Thoracic aorta (tissue), 2 donors: ENCODE measurements around the gene ENKD1. TPM values are rescaled to one million over a fixed set of nuclear protein-coding genes. Genes with fewer than 3 reads are reported as not detected.

Source experiments
- ATAC-seq: fragments of 150-250 bp; one replicate; pipeline ENCODE4 v1.8.0; 2017; ENCODE audit warnings: low read depth; ENCODE audit not compliant: insufficient number of reproducible peaks, low FRiP score
- DNase-seq: peaks from one replicate; pipeline ENCODE4 v3.0.0-alpha.2; 2020; ENCODE audit warnings: low spot score
- H3K27ac ChIP-seq, 2 donors: fragments of 200-600 bp; sonication (generic); 1 replicate in 1 of 2; 2 replicates in 1 of 2; pipeline ENCODE4 v1.5.1; 2016; ENCODE audit warnings: mild to moderate bottlenecking in 2 of 2, moderate library complexity in 2 of 2
- H3K27me3 ChIP-seq: fragments of 200-600 bp; sonication (generic); replicated peaks from 2 replicates; pipeline ENCODE4 v1.6.0; 2016; ENCODE audit warnings: mild to moderate bottlenecking; ENCODE audit not compliant: insufficient read depth
- H3K36me3 ChIP-seq: fragments of 200-600 bp; sonication (generic); one replicate; pipeline ENCODE4 v1.5.1; 2016
- H3K4me1 ChIP-seq, 2 donors: fragments of 200-600 bp; sonication (generic); 1 replicate in 1 of 2; 2 replicates in 1 of 2; pipeline versions ENCODE4 v1.5.1 to v1.6.0; 2016; ENCODE audit warnings: low read depth in 2 of 2, mild to moderate bottlenecking in 1 of 2; ENCODE audit not compliant: control insufficient read depth in 1 of 2
- H3K4me3 ChIP-seq: fragments of 200-600 bp; sonication (generic); 2 replicates; pipeline ENCODE4 v1.5.1; 2016; ENCODE audit warnings: mild to moderate bottlenecking
- H3K9me3 ChIP-seq: fragments of 200-600 bp; sonication (generic); 2 replicates; pipeline ENCODE4 v1.5.1; 2016
- total RNA-seq, 2 donors: library from RNA; depleted of rRNA; stranded (reverse); fragments of >200 nt; gene quantifications; one replicate each; pipeline versions ENCODE4 v1.1.0 to v1.2.3, GENCODE V29; 2016
- TF ChIP-seq, protein P1 (sequence below): fragments of 200-600 bp; sonication (generic); IDR thresholded peaks from one replicate; pipeline ENCODE4 v1.5.1; 2019; ENCODE audit warnings: antibody characterized with exemption

ENKD1 gene
- total RNA-seq, 2 donors from 2014 or later: 15.4 to 17.6 TPM

- DNase-seq: no peak
- no peaks in the 10 kb centered on the region for H3K4me1 ChIP-seq
- no peak for ATAC-seq
- no peak overlapping the region for H3K4me3 ChIP-seq
- H3K36me3 ChIP-seq: no peaks in the 10 kb centered on the region
- H3K27me3 ChIP-seq: no peaks in the 10 kb centered on the region
- H3K9me3 ChIP-seq: no peaks in the 10 kb centered on the region
- TF ChIP-seq, protein P1, sequence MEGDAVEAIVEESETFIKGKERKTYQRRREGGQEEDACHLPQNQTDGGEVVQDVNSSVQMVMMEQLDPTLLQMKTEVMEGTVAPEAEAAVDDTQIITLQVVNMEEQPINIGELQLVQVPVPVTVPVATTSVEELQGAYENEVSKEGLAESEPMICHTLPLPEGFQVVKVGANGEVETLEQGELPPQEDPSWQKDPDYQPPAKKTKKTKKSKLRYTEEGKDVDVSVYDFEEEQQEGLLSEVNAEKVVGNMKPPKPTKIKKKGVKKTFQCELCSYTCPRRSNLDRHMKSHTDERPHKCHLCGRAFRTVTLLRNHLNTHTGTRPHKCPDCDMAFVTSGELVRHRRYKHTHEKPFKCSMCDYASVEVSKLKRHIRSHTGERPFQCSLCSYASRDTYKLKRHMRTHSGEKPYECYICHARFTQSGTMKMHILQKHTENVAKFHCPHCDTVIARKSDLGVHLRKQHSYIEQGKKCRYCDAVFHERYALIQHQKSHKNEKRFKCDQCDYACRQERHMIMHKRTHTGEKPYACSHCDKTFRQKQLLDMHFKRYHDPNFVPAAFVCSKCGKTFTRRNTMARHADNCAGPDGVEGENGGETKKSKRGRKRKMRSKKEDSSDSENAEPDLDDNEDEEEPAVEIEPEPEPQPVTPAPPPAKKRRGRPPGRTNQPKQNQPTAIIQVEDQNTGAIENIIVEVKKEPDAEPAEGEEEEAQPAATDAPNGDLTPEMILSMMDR: no peak
- no peak overlapping the region for H3K27ac ChIP-seq
Measured at GRCh38 chr16:67675579-67675935, 9.0 kb upstream of the ENKD1 start.

DNA sequence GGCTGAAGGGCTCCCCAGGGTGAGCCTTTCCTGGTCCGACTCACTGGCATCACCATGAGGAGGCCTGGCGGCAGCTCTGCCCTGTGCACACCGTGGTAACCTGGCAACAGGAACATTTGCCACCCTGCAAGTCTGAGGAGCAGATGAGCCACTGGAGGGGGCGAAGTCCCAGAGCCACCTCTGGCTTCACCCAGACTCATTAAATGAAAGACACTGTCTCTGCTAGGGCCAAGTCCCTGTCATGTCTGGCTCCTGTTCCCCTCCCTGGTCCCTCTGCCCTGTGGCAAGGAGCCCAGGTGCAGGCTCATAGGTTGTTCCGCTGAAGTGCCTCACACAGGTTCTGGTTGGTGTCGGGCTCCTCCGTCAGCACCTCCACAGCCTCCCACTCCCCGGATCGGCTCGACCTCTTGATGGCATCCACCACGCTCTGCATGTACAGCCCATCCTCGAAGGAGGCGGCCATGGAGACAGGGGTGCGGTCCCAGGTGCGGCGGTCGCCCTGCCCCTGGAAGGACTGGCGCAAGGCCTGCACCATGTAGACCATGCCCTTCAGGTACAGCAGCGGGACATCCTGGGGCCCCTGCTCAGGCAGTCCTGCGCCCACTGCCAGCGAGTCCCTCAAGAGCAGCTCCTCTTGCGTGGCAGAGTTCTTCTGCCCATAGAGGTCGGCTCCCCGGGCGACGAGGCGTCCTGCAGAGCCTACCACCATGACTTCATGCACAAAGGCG is 8.5 kb upstream of the ENKD1 start:
- Histone ChIP-seq H3K4me3 (no peak overlapping the region), H3K36me3 (no peaks in the 10 kb centered on the region), H3K27me3 (no peaks in the 10 kb centered on the region), H3K9me3 (no peaks in the 10 kb centered on the region), H3K4me1 (no peaks in the 10 kb centered on the region), H3K27ac (no peak overlapping the region)
- DNase-seq (no peak), ATAC-seq (no peak)
- TF ChIP-seq, protein P1: no peak

DNA sequence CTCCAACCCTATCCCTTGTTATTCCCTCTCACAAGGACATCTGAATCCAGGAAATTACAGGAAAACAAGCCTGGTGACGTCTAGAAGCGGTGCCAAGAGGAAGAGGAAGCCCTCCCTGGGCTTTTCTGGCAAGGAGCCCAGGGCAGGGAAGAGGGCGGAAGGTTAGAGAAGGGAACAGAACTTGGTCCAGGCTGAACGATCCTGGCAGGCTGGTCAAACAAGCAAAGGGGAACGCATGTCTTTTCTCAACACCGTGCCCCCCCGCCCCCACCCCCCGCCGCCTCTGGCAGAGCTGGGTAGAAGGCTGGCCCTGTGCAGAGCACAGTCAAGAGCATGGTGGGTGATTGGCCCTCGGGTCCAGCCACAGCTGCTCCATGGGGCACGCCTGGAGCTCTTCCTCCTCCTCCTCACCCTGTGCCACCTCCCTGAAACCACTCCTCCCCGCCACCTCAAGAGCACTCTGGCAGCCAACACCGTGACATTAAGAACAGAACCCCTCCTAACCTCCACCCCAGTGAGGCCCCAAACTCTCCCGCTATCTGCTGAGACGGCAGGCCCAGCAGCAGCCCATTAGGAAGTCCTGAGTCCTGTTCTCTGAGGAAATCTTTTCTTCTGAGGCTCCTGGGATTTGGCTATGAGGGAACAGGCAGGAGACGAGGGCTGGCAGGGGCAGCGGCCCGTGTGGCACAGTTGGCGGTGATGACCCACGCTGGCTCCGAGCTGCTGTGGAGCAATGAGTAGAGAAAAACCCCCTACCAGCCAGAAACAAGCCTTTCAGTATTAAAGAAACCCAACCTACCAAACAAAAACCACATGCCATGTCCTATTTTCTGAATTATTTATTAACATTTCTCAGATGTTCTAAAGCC is 7.4 kb upstream of the ENKD1 start:
- DNase-seq: no peak
- Histone ChIP-seq H3K4me1 (no peaks in the 10 kb centered on the region), H3K36me3 (no peaks in the 10 kb centered on the region), H3K27ac (peak overlapping the region in 1 of 2 donors; percentile 61), H3K4me3 (no peak overlapping the region), H3K27me3 (no peaks in the 10 kb centered on the region), H3K9me3 (no peaks in the 10 kb centered on the region)
- TF ChIP-seq, protein P1: no peak
- no peak for ATAC-seq

DNA sequence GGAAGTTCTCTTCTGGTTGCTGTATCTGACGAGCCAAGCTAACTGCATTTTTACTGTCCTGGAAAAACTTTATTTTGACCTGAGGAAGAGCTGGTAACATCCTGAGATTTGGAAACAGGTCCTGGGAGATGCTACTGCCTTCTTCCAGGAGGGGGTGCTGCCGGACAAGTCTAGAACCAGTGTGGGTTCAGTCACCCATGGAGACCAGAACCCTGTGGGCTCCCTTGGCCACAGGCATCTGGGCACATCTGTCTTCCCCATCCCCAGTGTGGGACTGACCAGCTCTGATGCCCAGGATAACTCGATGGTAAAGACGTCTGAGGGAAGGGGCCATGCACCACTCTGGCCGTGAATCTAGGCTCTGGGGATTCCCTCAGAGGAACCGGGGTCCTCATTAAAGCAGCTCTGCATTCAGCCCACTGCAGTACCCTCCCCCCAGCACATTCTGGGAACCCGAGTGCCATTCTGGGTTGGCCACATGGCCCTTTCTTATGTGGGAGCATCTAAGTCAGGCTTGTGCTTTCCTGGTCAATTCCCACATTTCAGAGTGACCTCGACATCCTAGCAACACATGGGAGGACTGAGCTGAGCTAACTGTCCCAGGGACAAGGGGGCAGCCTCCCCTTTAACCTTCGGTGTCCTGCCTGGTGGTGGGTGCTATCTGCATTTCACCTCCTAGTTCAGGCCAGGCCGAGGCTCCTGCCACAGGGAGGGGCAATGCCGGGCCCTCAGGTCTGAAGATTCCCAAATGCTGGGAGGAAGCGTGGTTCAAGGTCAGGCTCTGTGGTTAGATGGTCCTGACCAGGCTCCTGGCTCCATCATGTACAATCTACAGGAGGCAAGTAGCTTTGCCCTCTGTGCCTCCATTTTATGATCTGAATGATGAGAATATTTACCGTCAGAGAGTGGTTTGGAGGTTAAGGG is 6.5 kb upstream of the ENKD1 start:
- Histone ChIP-seq H3K4me1 (peaks cover 0 to 4% of the 10 kb centered on the region in 2 donors), H3K4me3 (no peak overlapping the region), H3K9me3 (no peaks in the 10 kb centered on the region), H3K27ac (peak overlapping the region in 1 of 2 donors; percentile 61), H3K27me3 (no peaks in the 10 kb centered on the region), H3K36me3 (no peaks in the 10 kb centered on the region)
- ATAC-seq (no peak), DNase-seq (no peak)
- TF ChIP-seq, protein P1: peak; percentile 35
